ENCODE results near the gene IDS.
"Not testable (repeated sequence)": the region's sequence is repeated elsewhere in the genome, so short reads cannot be mapped to it uniquely, and the experiment has no call there.

Gene IDS

GRCh38 chrX:149497626-149498025, 7.5 kb downstream of the IDS start:
- DNase-seq = no peak

- no peak for DNase-seq
Observed at GRCh38 chrX:149497054-149497453, 8.1 kb downstream of the IDS start.

GRCh38 chrX:149495573-149496071, 9.5 kb downstream of the IDS start:
- no peak for DNase-seq

GRCh38 chrX:149494844-149495565, 10.1 kb downstream of the IDS start:
- DNase-seq = no peak

GRCh38 chrX:149493567-149494562, 11.2 kb downstream of the IDS start:
- DNase-seq = no peak

- no peak for DNase-seq
Observed at GRCh38 chrX:149491812-149492211, 13.3 kb downstream of the IDS start.

- DNase-seq = no peak
Observed at GRCh38 chrX:149490100-149490499, 15.0 kb downstream of the IDS start.

GRCh38 chrX:149488411-149489052, 16.6 kb downstream of the IDS start:
- DNase-seq = not testable (repeated sequence)

- DNase-seq = not testable (repeated sequence)
Observed at GRCh38 chrX:149488008-149488407, 17.1 kb downstream of the IDS start.

GRCh38 chrX:149487292-149487691, 17.8 kb downstream of the IDS start:
- DNase-seq = no peak

- DNase-seq = no peak
Observed at GRCh38 chrX:149476513-149476912, 28.6 kb downstream of the IDS start.

GRCh38 chrX:149473966-149474365, 31.1 kb downstream of the IDS start:
- DNase-seq = no peak

- DNase-seq = no peak
Observed at GRCh38 chrX:149473092-149473491, 32.0 kb downstream of the IDS start.

GRCh38 chrX:149472625-149473024, 32.5 kb downstream of the IDS start:
- DNase-seq = no peak

GRCh38 chrX:149471397-149471796, 33.7 kb downstream of the IDS start:
- DNase-seq = peak; percentile 3

GRCh38 chrX:149470955-149471354, 34.2 kb downstream of the IDS start:
- peak; percentile 67 for DNase-seq

- no peak for DNase-seq
Observed at GRCh38 chrX:149469406-149469805, 35.7 kb downstream of the IDS start.

- DNase-seq = no peak
Observed at GRCh38 chrX:149467920-149468319, 37.2 kb downstream of the IDS start.

GRCh38 chrX:149467461-149467860, 37.6 kb downstream of the IDS start:
- no peak for DNase-seq

GRCh38 chrX:149462849-149463248, 42.3 kb downstream of the IDS start:
- no peak for DNase-seq

- DNase-seq = no peak
Observed at GRCh38 chrX:149461746-149462145, 43.4 kb downstream of the IDS start.

GRCh38 chrX:149458586-149458985, 46.5 kb downstream of the IDS start:
- DNase-seq = no peak
